Trophoblast cell (in vitro differentiated cells and primary cell): ENCODE data around the gene STK26. TPM values are rescaled to one million over a fixed set of nuclear protein-coding genes. Genes with fewer than 3 reads are reported as not detected.

ENCODE experiments used
- DNase-seq, 2 donors: peaks; one replicate each; pipeline ENCODE4 v3.0.0-alpha.2; 2016
- H2AFZ ChIP-seq: 2 replicates; pipeline ENCODE4 v1.6.1; 2013; ENCODE audit warnings: low read length, moderate library complexity, mild to moderate bottlenecking; ENCODE audit not compliant: insufficient read depth, poor library complexity
- H2AK5ac ChIP-seq: 2 replicates; pipeline ENCODE4 v1.6.1; 2013; ENCODE audit warnings: mild to moderate bottlenecking, low read length
- H2BK120ac ChIP-seq: 2 replicates; pipeline ENCODE4 v1.6.1; 2013; ENCODE audit warnings: low read length, mild to moderate bottlenecking, moderate library complexity; ENCODE audit not compliant: insufficient read depth, poor library complexity
- H2BK12ac ChIP-seq: 2 replicates; pipeline ENCODE4 v1.6.1; 2013; ENCODE audit warnings: mild to moderate bottlenecking, low read length, moderate library complexity
- H2BK5ac ChIP-seq: 2 replicates; pipeline ENCODE4 v1.6.1; 2013; ENCODE audit warnings: low read length, low read depth, moderate library complexity, mild to moderate bottlenecking; ENCODE audit not compliant: poor library complexity
- H3K14ac ChIP-seq: 2 replicates; pipeline ENCODE4 v1.6.1; 2013; ENCODE audit warnings: mild to moderate bottlenecking, low read length
- H3K18ac ChIP-seq: 2 replicates; pipeline ENCODE4 v1.6.1; 2013; ENCODE audit warnings: mild to moderate bottlenecking, low read length
- H3K23ac ChIP-seq: 2 replicates; pipeline ENCODE4 v1.6.1; 2013; ENCODE audit warnings: low read length
- H3K27ac ChIP-seq: 2 replicates; pipeline ENCODE4 v1.5.1; 2013; ENCODE audit warnings: low read depth, mild to moderate bottlenecking, inconsistent platforms, low read length, moderate library complexity
- H3K27me3 ChIP-seq: 2 replicates; pipeline ENCODE4 v1.6.1; 2013; ENCODE audit warnings: inconsistent platforms, mild to moderate bottlenecking, low read length, moderate library complexity; ENCODE audit not compliant: insufficient read depth
- H3K36me3 ChIP-seq, 2 experiments: 1 replicate in 1 of 2; 2 replicates in 1 of 2; pipeline ENCODE4 v1.6.1; 2013; ENCODE audit warnings: low read length in 2 of 2, mild to moderate bottlenecking in 2 of 2, moderate library complexity in 1 of 2; ENCODE audit not compliant: insufficient read depth in 2 of 2, control insufficient read depth in 1 of 2
- H3K4ac ChIP-seq: 2 replicates; pipeline ENCODE4 v1.6.1; 2013; ENCODE audit warnings: low read depth, mild to moderate bottlenecking, low read length, moderate library complexity
- H3K4me1 ChIP-seq, 2 experiments: 1 replicate in 1 of 2; 2 replicates in 1 of 2; pipeline ENCODE4 v1.6.1; 2013; ENCODE audit warnings: low read length in 2 of 2, mild to moderate bottlenecking in 2 of 2, moderate library complexity in 1 of 2; ENCODE audit not compliant: insufficient read depth in 2 of 2, control insufficient read depth in 1 of 2
- H3K4me2 ChIP-seq: 2 replicates; pipeline ENCODE4 v1.6.1; 2013; ENCODE audit warnings: inconsistent platforms, mild to moderate bottlenecking, low read length, moderate library complexity
- H3K4me3 ChIP-seq: 2 replicates; pipeline ENCODE4 v1.5.1; 2013; ENCODE audit warnings: mild to moderate bottlenecking, low read depth, low read length, inconsistent platforms
- H3K79me1 ChIP-seq: one replicate; pipeline ENCODE4 v1.6.1; 2013; ENCODE audit warnings: low read length
- H3K79me2 ChIP-seq: 2 replicates; pipeline ENCODE4 v1.6.1; 2013; ENCODE audit warnings: low read length, mild to moderate bottlenecking; ENCODE audit not compliant: control insufficient read depth, insufficient read depth, poor library complexity
- H3K9ac ChIP-seq: 2 replicates; pipeline ENCODE4 v1.6.1; 2013; ENCODE audit warnings: mild to moderate bottlenecking, low read length
- H3K9me3 ChIP-seq: 2 replicates; pipeline ENCODE4 v1.6.1; 2013; ENCODE audit warnings: low read depth, mild to moderate bottlenecking, control low read depth, inconsistent platforms, low read length; ENCODE audit not compliant: insufficient read depth
- H4K12ac ChIP-seq: 2 replicates; pipeline ENCODE4 v1.6.1; 2013; ENCODE audit warnings: low read depth, mild to moderate bottlenecking, low read length, moderate library complexity
- H4K8ac ChIP-seq: 2 replicates; pipeline ENCODE4 v1.6.1; 2013; ENCODE audit warnings: low read depth, mild to moderate bottlenecking, low read length, moderate library complexity
- H4K91ac ChIP-seq: one replicate; pipeline ENCODE4 v1.6.1; 2013; ENCODE audit warnings: low read depth, mild to moderate bottlenecking, low read length, moderate library complexity
- whole genome bisulfite sequencing: extraction: QIAGEN DNeasy Blood & Tissue Kit; methylation state at CpG from one replicate; pipeline ENCODE4 v1.1.7; 2013; ENCODE audit warnings: missing lambda C conversion rate; ENCODE audit not compliant: insufficient read length, insufficient coverage; ENCODE audit errors: extremely low coverage; 5-methylcytosine and 5-hydroxymethylcytosine counted together
- polyA plus RNA-seq: library from polyadenylated mRNA; stranded (reverse); fragments of 200-250 nt; gene quantifications from 2 replicates; pipeline ENCODE4 v1.2.3, GENCODE V29; 2013

Gene STK26
- 37.8 and 41.4 TPM in 2 replicates for polyA plus RNA-seq

- peak within 1 kb of the TSS; percentile 67 for H3K4me2 ChIP-seq
- no peaks in the 10 kb centered on the region for H3K36me3 ChIP-seq
- H3K23ac ChIP-seq = no peak within 1 kb of the TSS
- peaks cover 2% of the 10 kb centered on the region for H3K79me2 ChIP-seq
- H2BK120ac ChIP-seq = peak within 1 kb of the TSS; percentile 64
- H3K18ac ChIP-seq = peak within 1 kb of the TSS; percentile 68
- peak within 1 kb of the TSS; percentile 65 for H3K4ac ChIP-seq
- H3K4me1 ChIP-seq = peaks cover 0 to 3% of the 10 kb centered on the region in 2 experiments
- no peak within 1 kb of the TSS for H2AK5ac ChIP-seq
- WGBS = no CpG with 5 or more reads among the region's 73 CpGs
- peak within 1 kb of the TSS; percentile 76 for H3K9ac ChIP-seq
- peak within 1 kb of the TSS; percentile 71 for H2BK5ac ChIP-seq
- peak within 1 kb of the TSS; percentile 62 for H2AFZ ChIP-seq
- H4K12ac ChIP-seq = peak within 1 kb of the TSS; percentile 16
- no peaks in the 10 kb centered on the region for H3K27me3 ChIP-seq
- H2BK12ac ChIP-seq = no peak within 1 kb of the TSS
- DNase-seq = peak; percentile 86 to 87
- H4K91ac ChIP-seq = peak within 1 kb of the TSS; percentile 75
- peaks cover 11% of the 10 kb centered on the region for H3K79me1 ChIP-seq
- peak within 1 kb of the TSS; percentile 86 for H3K4me3 ChIP-seq
- peak within 1 kb of the TSS; percentile 78 for H3K27ac ChIP-seq
- peak within 1 kb of the TSS; percentile 61 for H3K14ac ChIP-seq
- H3K9me3 ChIP-seq = no peaks in the 10 kb centered on the region
- peak within 1 kb of the TSS; percentile 71 for H4K8ac ChIP-seq
These were observed at the start of gene STK26 for GRCh38 chrX:132022967-132023895. STK26 (plus strand) TSS chrX:132023302; CDS start chrX:132023618, 316 bp downstream.

GRCh38 chrX:131975851-131976250 lies 47.3 kb upstream of the STK26 start:
- H3K4me2 ChIP-seq = no peak overlapping the region
- H2AFZ ChIP-seq = no peak overlapping the region
- no peak overlapping the region for H3K4ac ChIP-seq
- H3K18ac ChIP-seq = no peak overlapping the region
- H3K14ac ChIP-seq = no peak overlapping the region
- H3K79me2 ChIP-seq = no peaks in the 10 kb centered on the region
- WGBS = no CpG with 5 or more reads among the region's 2 CpGs
- no peak overlapping the region for H3K23ac ChIP-seq
- peak; percentile 14 to 77 for DNase-seq
- H3K27me3 ChIP-seq = no peaks in the 10 kb centered on the region
- H3K4me1 ChIP-seq = peaks cover 0 to 1% of the 10 kb centered on the region in 2 experiments
- no peaks in the 10 kb centered on the region for H3K36me3 ChIP-seq
- no peak overlapping the region for H2BK12ac ChIP-seq
- no peak overlapping the region for H2AK5ac ChIP-seq
- H3K9me3 ChIP-seq = no peaks in the 10 kb centered on the region
- H4K12ac ChIP-seq = no peak overlapping the region
- H3K27ac ChIP-seq = no peak overlapping the region
- no peak overlapping the region for H4K8ac ChIP-seq
- H2BK120ac ChIP-seq = no peak overlapping the region
- no peak overlapping the region for H3K4me3 ChIP-seq
- H3K9ac ChIP-seq = no peak overlapping the region
- H2BK5ac ChIP-seq = no peak overlapping the region
- no peaks in the 10 kb centered on the region for H3K79me1 ChIP-seq
- no peak overlapping the region for H4K91ac ChIP-seq

GRCh38 chrX:131977619-131978018 lies 45.5 kb upstream of the STK26 start:
- Histone ChIP-seq H3K4me2 (no peak overlapping the region), H4K91ac (no peak overlapping the region), H2AK5ac (no peak overlapping the region), H3K79me2 (no peaks in the 10 kb centered on the region), H2BK120ac (no peak overlapping the region), H3K27me3 (no peaks in the 10 kb centered on the region), H3K36me3 (no peaks in the 10 kb centered on the region), H3K4ac (no peak overlapping the region), H3K27ac (no peak overlapping the region), H3K14ac (no peak overlapping the region), H3K9ac (no peak overlapping the region), H3K4me3 (no peak overlapping the region), H2AFZ (no peak overlapping the region), H4K12ac (no peak overlapping the region), H3K9me3 (no peaks in the 10 kb centered on the region), H2BK5ac (no peak overlapping the region), H3K23ac (no peak overlapping the region), H3K18ac (no peak overlapping the region), H3K4me1 (peaks cover 0 to 1% of the 10 kb centered on the region in 2 experiments), H3K79me1 (no peaks in the 10 kb centered on the region), H4K8ac (no peak overlapping the region), H2BK12ac (no peak overlapping the region)
- WGBS = no CpG with 5 or more reads among the region's 3 CpGs
- peak in 1 of 2 donors; percentile 66 for DNase-seq

GRCh38 chrX:131979116-131979515 lies 44.0 kb upstream of the STK26 start:
- no peak overlapping the region for H3K4ac ChIP-seq
- H2BK12ac ChIP-seq = no peak overlapping the region
- no peaks in the 10 kb centered on the region for H3K79me2 ChIP-seq
- H3K36me3 ChIP-seq = no peaks in the 10 kb centered on the region
- H3K9ac ChIP-seq = no peak overlapping the region
- no peak overlapping the region for H3K4me3 ChIP-seq
- H3K27me3 ChIP-seq = no peaks in the 10 kb centered on the region
- H3K79me1 ChIP-seq = no peaks in the 10 kb centered on the region
- H2BK120ac ChIP-seq = no peak overlapping the region
- H4K12ac ChIP-seq = no peak overlapping the region
- no peak overlapping the region for H3K27ac ChIP-seq
- H4K91ac ChIP-seq = no peak overlapping the region
- no peak overlapping the region for H2AFZ ChIP-seq
- peaks cover 0 to 1% of the 10 kb centered on the region in 2 experiments for H3K4me1 ChIP-seq
- H2BK5ac ChIP-seq = no peak overlapping the region
- no peak overlapping the region for H3K4me2 ChIP-seq
- no peak overlapping the region for H4K8ac ChIP-seq
- H2AK5ac ChIP-seq = no peak overlapping the region
- no peak overlapping the region for H3K18ac ChIP-seq
- no peak for DNase-seq
- H3K23ac ChIP-seq = no peak overlapping the region
- H3K14ac ChIP-seq = no peak overlapping the region
- no peaks in the 10 kb centered on the region for H3K9me3 ChIP-seq
